Activated T-cell treated with anti-CD3 and anti-CD28 coated beads for 4 hours (primary cell): ENCODE data around the gene CD63.

Experiments
- DNase-seq: peaks from one replicate; pipeline ENCODE4 v3.0.0-alpha.2; 2020

CD63 gene

DNA sequence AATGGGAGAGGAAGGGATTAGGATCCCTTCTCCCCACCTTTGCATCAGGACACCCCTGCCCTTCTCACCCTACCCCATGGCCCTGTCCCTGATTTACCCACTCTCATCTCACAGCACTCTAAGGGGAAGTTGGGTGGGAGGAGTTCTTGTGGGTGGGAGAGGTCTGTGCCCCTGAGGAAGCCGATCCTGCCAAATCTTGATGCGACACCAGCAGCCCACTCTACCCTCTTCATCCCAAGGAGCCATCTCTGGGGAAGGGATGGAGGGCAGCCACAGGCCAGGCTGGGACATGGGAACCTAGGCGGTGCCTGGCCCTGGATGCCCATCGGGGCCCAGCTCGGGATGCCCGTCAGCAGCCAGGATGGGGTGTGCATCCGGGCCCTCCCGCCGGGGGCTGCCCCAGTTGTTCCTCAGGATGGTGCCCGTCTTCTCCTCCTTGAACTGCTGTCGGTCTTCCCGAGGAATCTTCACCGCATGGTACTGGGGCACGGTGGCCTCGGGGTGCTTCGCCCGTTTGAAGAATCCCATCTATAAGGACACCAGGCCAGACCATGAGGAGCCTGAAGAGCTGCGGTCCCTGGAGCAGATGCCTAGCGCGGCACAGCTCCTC is 43.9 kb downstream of the CD63 start:
- DNase-seq = no peak

- no peak for DNase-seq
Observed at GRCh38 chr12:55683676-55684075, 45.1 kb downstream of the CD63 start.

GRCh38 chr12:55682087-55682796 is 46.6 kb downstream of the CD63 start:
- no peak for DNase-seq

- DNase-seq = no peak
Observed at GRCh38 chr12:55681142-55682077, 47.4 kb downstream of the CD63 start.

DNA sequence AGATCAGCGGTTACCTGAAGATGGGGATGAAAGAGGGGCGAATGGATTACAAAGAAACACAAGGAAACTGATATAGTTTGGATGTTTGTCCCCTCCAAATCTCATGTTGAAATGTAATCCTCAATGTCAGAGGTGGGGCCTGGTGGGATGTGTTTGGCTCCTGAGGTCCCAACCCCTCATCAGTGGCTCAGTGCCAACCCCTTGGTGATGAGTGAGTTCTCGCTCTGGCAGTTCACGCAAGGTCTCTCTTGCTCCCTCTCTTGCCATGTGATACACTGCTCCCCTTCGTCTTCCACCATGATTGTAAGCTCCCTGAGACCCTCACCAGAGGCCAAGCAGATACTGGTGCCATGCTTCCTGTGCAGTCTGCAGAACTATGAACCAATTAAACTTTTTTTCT is 49.1 kb downstream of the CD63 start:
- DNase-seq = no peak

GRCh38 chr12:55676707-55677106 is 52.1 kb downstream of the CD63 start:
- DNase-seq = no peak

GRCh38 chr12:55675666-55676065 is 53.1 kb downstream of the CD63 start:
- DNase-seq = no peak
